Activated CD8-positive, alpha-beta T cell treated with anti-CD3 and anti-CD28 coated beads for 36 hours (primary cell): ENCODE data around the gene PKNOX1. TPM values are rescaled to one million over a fixed set of nuclear protein-coding genes. Genes with fewer than 3 reads are reported as not detected.
"Not testable (repeated sequence)": the region's sequence is repeated elsewhere in the genome, so short reads cannot be mapped to it uniquely, and the experiment has no call there.

Experiments
- ATAC-seq: fragments of 200-7000 bp; cut with Tn5 transposase; one replicate; pipeline ENCODE4 v1.10.0; 2021; ENCODE audit warnings: mild to moderate bottlenecking, moderate library complexity
- CTCF ChIA-PET: fragments of 350-600 bp; sonication (Branson Sonifier 250); formaldehyde crosslinking; loops from one replicate; lab custom pipeline; 2021; ENCODE audit warnings: antibody characterized with exemption; lab: Charles Lee
- POLR2A ChIA-PET: fragments of 350-600 bp; sonication (Branson Sonifier 250); formaldehyde crosslinking; loops from one replicate; lab custom pipeline; 2021; ENCODE audit warnings: antibody characterized with exemption; lab: Charles Lee
- DNase-seq: peaks from one replicate; pipeline ENCODE4 v3.0.0-alpha.2; 2020
- H3K27ac Mint-ChIP-seq: one replicate; pipeline ENCODE4 v1.8.0; 2021; ENCODE audit warnings: mild to moderate bottlenecking, mixed read lengths
- H3K27me3 Mint-ChIP-seq: one replicate; pipeline ENCODE4 v1.8.0; 2021; ENCODE audit warnings: mixed read lengths
- H3K36me3 Mint-ChIP-seq: one replicate; pipeline ENCODE4 v1.8.0; 2021; ENCODE audit warnings: low read depth, mixed read lengths
- H3K4me1 Mint-ChIP-seq: one replicate; pipeline ENCODE4 v1.8.0; 2021; ENCODE audit warnings: low read depth, mixed read lengths
- H3K4me3 Mint-ChIP-seq: one replicate; pipeline ENCODE4 v1.8.0; 2021; ENCODE audit warnings: mild to moderate bottlenecking, moderate library complexity, mixed read lengths
- H3K9me3 Mint-ChIP-seq: one replicate; pipeline ENCODE4 v1.8.0; 2021; ENCODE audit warnings: mixed read lengths
- intact Hi-C: fragments of 100-400 bp; cut with micrococcal nuclease; formaldehyde crosslinking; loops from one replicate; pipeline ENCODE4 v1.10.0; 2022
- microRNA-seq: library from miRNA; unstranded; fragments of <30 nt; microRNA quantifications from one replicate; pipeline ENCODE4 v1.2.0, GENCODE V29; 2022; ENCODE audit warnings: borderline microRNAs expressed, borderline replicate concordance
- total RNA-seq, 2 experiments: library from RNA; stranded (reverse); gene quantifications; one replicate each; pipeline ENCODE4 v1.2.3, GENCODE V29; 2021

Gene PKNOX1
- total RNA-seq, 2 experiments from 2014 or later = 12.6 to 14.1 TPM

DNA sequence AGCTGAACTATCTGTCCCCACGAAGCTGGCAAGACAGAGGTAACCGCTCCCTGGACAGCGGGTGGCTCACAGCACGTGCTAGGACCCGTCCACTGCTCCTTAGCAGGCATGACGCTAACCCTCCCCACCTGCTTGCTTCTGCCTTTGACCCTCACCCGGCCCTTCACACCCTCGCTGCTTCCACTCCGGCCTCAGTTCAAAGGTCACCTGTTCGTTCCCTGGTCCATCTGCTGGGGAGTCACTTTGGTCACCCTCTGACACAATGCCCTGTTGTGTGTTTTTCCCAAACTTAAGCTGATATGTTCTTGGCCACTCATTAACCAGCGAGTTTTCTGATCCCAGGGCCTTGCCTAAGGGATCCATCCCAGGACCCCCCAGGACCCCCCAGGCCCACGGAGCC lies 93.7 kb downstream of the PKNOX1 start:
- POLR2A ChIA-PET, H3K36me3 Mint-ChIP-seq, H3K9me3 Mint-ChIP-seq, H3K4me1 Mint-ChIP-seq, ATAC-seq, H3K4me3 Mint-ChIP-seq, intact Hi-C loops, CTCF ChIA-PET, H3K27me3 Mint-ChIP-seq, H3K27ac Mint-ChIP-seq, DNase-seq: not testable (repeated sequence)

DNA sequence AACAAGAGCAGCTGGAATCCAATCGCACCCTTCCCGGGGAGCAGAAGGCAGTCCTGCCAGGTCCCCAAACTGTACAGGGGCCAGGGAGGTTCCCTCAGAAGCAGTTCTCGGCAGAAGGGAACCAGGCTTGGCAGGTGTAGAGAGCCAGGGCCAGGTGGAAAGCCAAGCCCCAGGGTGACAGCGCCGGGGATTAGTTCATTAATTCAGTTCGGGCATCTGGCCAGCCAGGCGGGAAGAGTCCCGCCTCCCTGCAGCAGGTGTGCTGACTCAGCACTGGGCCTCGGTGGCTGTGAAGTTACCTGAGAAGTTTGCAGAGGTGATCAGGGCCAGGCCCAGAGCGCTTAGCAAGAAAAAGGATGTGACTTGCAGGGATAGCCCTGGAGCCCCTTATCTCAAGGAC lies 95.3 kb downstream of the PKNOX1 start:
- intact Hi-C loops, H3K36me3 Mint-ChIP-seq, DNase-seq, CTCF ChIA-PET, ATAC-seq, H3K27ac Mint-ChIP-seq, H3K27me3 Mint-ChIP-seq, H3K9me3 Mint-ChIP-seq, H3K4me1 Mint-ChIP-seq, H3K4me3 Mint-ChIP-seq, POLR2A ChIA-PET: not testable (repeated sequence)

DNA sequence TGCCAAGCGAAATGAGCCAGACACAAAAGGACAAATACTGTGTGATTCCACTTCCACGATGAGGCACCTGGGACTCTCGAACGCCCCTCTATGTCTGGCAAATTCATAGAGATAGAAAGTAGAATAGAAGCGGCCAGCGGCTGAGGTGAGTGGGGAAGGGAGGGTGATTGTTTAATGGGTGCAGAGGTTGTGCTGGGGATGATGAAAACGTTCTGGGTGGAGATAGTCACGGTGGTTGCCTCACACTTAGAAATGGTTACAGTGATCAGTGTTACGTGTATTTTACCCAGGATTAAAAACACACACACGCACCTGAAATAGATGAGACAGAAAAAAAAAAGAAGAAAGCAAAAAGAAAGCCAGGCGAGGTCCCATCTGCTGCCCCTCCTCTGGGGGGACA lies 98.4 kb downstream of the PKNOX1 start:
- H3K4me3 Mint-ChIP-seq, H3K27ac Mint-ChIP-seq, H3K4me1 Mint-ChIP-seq, H3K36me3 Mint-ChIP-seq, DNase-seq, POLR2A ChIA-PET, ATAC-seq, CTCF ChIA-PET, H3K27me3 Mint-ChIP-seq, intact Hi-C loops, H3K9me3 Mint-ChIP-seq: not testable (repeated sequence)

GRCh38 chr21:43074401-43075169 lies 100.2 kb downstream of the PKNOX1 start:
- intact Hi-C loops, H3K27me3 Mint-ChIP-seq, H3K4me1 Mint-ChIP-seq, H3K27ac Mint-ChIP-seq, H3K9me3 Mint-ChIP-seq, H3K4me3 Mint-ChIP-seq, POLR2A ChIA-PET, H3K36me3 Mint-ChIP-seq, CTCF ChIA-PET, DNase-seq: not testable (repeated sequence)
- peak; percentile 17 for ATAC-seq

GRCh38 chr21:43075170-43076022 lies 101.0 kb downstream of the PKNOX1 start, which contains the start of gene CBS:
CBS (minus strand) TSS chr21:43075835; CDS start chr21:43072193, 3,642 bp downstream.
- CTCF ChIA-PET = not testable (repeated sequence)

GRCh38 chr21:43076023-43076637 lies 101.8 kb downstream of the PKNOX1 start:
- H3K9me3 Mint-ChIP-seq, DNase-seq, intact Hi-C loops, CTCF ChIA-PET, H3K36me3 Mint-ChIP-seq, H3K4me3 Mint-ChIP-seq, H3K4me1 Mint-ChIP-seq, H3K27me3 Mint-ChIP-seq, POLR2A ChIA-PET, H3K27ac Mint-ChIP-seq: not testable (repeated sequence)
- peak; percentile 35 for ATAC-seq

More at GRCh38 chr21:43075170-43076022, 101.0 kb downstream of the PKNOX1 start, which contains the start of gene CBS:
- H3K4me3 Mint-ChIP-seq, H3K27me3 Mint-ChIP-seq, H3K9me3 Mint-ChIP-seq, H3K36me3 Mint-ChIP-seq, H3K27ac Mint-ChIP-seq, DNase-seq, H3K4me1 Mint-ChIP-seq, intact Hi-C loops, POLR2A ChIA-PET: not testable (repeated sequence)
- ATAC-seq = peak; percentile 64

DNA sequence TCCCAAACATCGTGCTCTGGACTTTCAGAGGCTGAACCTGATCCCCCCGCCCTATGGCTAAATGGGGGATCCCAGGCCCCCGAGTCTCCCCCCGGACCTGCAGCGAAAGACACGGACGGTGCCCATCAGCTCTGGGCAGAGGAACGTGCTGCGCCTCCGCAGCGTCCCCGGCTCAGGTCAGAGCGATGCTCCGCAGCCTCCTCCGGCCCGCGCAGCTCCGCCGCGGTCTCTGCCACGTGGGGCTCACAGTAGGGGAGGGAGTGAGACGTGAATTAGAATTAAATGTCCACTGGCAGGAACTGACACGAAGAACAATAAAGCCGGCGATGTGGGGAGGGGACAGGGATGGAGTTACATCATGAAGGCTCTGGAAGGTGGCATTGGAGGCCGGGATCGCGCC lies 102.3 kb downstream of the PKNOX1 start:
- DNase-seq, intact Hi-C loops, POLR2A ChIA-PET, H3K27ac Mint-ChIP-seq, H3K9me3 Mint-ChIP-seq, CTCF ChIA-PET, H3K4me1 Mint-ChIP-seq, H3K27me3 Mint-ChIP-seq, H3K36me3 Mint-ChIP-seq, H3K4me3 Mint-ChIP-seq: not testable (repeated sequence)
- peak; percentile 23 for ATAC-seq

DNA sequence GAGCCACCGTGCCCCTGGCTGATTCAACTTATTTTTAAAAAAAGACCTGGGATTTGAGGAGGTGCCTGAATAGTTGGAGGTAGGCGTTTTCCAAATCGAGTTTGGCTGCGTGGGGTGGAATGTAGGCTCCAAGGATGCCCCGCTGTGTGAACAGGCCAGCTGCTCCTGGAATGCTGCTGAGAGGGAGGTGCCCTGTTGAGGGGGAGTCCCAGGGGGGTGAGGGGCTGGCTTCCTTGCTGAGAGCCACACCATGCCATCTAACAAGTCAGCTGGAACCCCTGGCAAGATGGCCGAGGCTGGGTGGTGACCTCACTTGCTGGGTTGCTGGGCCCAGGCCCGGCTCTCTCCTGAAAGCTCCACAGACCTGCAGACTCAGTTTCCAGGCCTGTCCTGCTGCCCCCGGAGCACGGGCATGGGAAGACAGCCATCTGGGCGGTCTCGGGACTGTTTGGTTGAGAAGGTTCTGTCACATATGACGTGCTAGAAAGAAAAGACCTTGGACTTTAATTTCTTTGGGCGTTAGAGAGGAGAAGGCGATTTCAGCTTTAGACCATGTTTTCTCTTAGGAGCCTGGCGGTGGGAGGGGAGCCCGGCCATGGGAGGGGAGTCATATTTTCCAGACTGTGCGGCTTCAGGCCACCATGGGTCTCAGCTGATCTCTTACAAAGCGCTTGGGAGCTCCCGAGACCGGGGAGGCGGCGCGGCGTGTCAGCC lies 108.4 kb downstream of the PKNOX1 start:
- POLR2A ChIA-PET, ATAC-seq, CTCF ChIA-PET, H3K36me3 Mint-ChIP-seq, H3K27me3 Mint-ChIP-seq, intact Hi-C loops, H3K4me3 Mint-ChIP-seq, H3K9me3 Mint-ChIP-seq, H3K4me1 Mint-ChIP-seq, DNase-seq, H3K27ac Mint-ChIP-seq: not testable (repeated sequence)

Small RNA genes lying within 50 kb of the gene (microRNA-seq; reads per million reads assigned to microRNA genes)
- not detected for gene MIR5692B

Other genes starting within 250 kb of the PKNOX1 start
- 10 to 100 TPM; 49.8 to 53.5 TPM for gene WDR4, start 95.0 kb upstream of the PKNOX1 start, total RNA-seq
- 10 to 100 TPM; 29.0 to 29.8 TPM for gene NDUFV3, start 81.3 kb upstream of the PKNOX1 start, total RNA-seq
- under 1 TPM; 0.18 to 0.29 TPM for gene ERVH48-1, start 48.9 kb upstream of the PKNOX1 start, total RNA-seq
- gene CBS, start 101.3 kb downstream of the PKNOX1 start, total RNA-seq = 10 to 100 TPM; 91.3 to 91.9 TPM
- 10 to 100 TPM; 21.9 to 31.3 TPM for gene U2AF1, start 133.0 kb downstream of the PKNOX1 start, total RNA-seq
- not detected for gene CRYAA, start 194.4 kb downstream of the PKNOX1 start, total RNA-seq